VCaP (cell line): Measurements from ENCODE around the gene PBX2.

ENCODE experiments used
- H3K27ac ChIP-seq: fragments of 450-650 bp; 2 replicates; pipeline ENCODE4 v1.5.1; 2017
- CTCF ChIP-seq: fragments of 450-650 bp; conservative IDR thresholded peaks from 2 replicates; pipeline ENCODE4 v1.5.1; 2017; ENCODE audit warnings: mild to moderate bottlenecking, moderate library complexity

PBX2 gene

GRCh38 chr6:32166411-32167061 lies 23.5 kb downstream of the PBX2 start:
- TF ChIP-seq CTCF, result no peak
- no peak overlapping the region for H3K27ac ChIP-seq

GRCh38 chr6:32164295-32164694 lies 25.7 kb downstream of the PBX2 start, which contains the start of gene EGFL8:
EGFL8 (plus strand) TSS chr6:32164595; CDS start chr6:32166166, 1,571 bp downstream.
- no peak within 1 kb of the TSS for H3K27ac ChIP-seq
- TF ChIP-seq CTCF, result no peak

GRCh38 chr6:32163559-32164258 lies 26.3 kb downstream of the PBX2 start:
- no peak for TF ChIP-seq CTCF
- H3K27ac ChIP-seq, result no peak overlapping the region

GRCh38 chr6:32158052-32158451 lies 31.9 kb downstream of the PBX2 start:
- H3K27ac ChIP-seq, result no peak overlapping the region
- TF ChIP-seq CTCF, result no peak

- H3K27ac ChIP-seq, result no peak overlapping the region
- TF ChIP-seq CTCF, result no peak
Measured at GRCh38 chr6:32156891-32157290, 33.1 kb downstream of the PBX2 start.

GRCh38 chr6:32154514-32155161 lies 35.4 kb downstream of the PBX2 start:
- TF ChIP-seq CTCF, result peak; percentile 75
- peak overlapping the region; percentile 89 for H3K27ac ChIP-seq
